GM13977 (cell line): Measurements from ENCODE around the gene SHISAL1.

ENCODE experiments used
- DNase-seq: peaks from one replicate; pipeline ENCODE4 v3.0.0; 2012; ENCODE audit warnings: low spot score
- in situ Hi-C: fragments of 300-500 bp; cut with MboI; formaldehyde crosslinking; loops from one replicate; pipeline ENCODE4 v1.12.0; 2022; ENCODE audit warnings: low sequenced_read_pairs, low pct_unique_long_range_greater_than_20kb, mixed read lengths, inconsistent platforms; ENCODE audit not compliant: unreplicated experiment
- TF ChIP-seq, protein P1 (sequence below): IDR thresholded peaks from 2 replicates; pipeline ENCODE4 v1.5.1; 2012; ENCODE audit warnings: mild to moderate bottlenecking, control low read depth; ENCODE audit not compliant: insufficient read depth; ENCODE audit errors: extremely low read depth, missing control alignments

Gene SHISAL1

DNA sequence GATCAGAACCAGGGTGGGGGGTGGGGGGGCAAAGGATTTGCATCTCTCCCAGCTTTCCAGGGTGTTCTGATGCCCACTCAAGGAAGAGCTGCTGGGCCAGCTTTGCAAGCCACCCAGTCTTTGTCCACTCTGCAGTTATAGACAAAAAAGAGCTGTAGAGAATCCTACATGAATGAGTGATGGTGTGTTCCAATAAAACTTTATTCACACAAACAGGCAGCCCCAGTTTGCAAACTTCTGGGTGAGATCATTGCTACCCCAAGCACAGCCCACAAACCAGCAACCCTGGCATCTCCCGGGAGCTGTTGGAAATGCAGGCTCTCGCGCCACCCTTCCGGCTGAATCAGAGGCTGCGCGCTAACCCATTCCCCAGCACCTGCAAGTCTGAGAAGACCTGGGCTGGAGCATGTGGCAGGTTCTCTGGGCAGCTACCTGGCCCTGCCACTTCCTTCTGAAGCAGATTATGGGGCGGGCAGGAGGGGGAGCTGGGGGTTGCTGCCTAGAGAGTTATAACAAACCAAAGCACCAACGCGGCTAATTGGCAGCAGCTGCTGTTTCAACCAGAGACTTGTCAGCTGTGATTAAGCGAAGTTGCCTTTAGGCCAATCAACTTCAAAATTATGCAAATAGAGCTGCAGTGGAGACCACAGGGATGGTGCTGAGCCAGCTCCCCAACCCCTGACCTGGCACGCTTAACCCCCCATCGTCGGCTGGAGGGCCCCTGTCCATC is 3.8 kb upstream of the SHISAL1 start:
- in situ Hi-C loops = no loop called here
- DNase-seq = no peak
- TF ChIP-seq, protein P1, sequence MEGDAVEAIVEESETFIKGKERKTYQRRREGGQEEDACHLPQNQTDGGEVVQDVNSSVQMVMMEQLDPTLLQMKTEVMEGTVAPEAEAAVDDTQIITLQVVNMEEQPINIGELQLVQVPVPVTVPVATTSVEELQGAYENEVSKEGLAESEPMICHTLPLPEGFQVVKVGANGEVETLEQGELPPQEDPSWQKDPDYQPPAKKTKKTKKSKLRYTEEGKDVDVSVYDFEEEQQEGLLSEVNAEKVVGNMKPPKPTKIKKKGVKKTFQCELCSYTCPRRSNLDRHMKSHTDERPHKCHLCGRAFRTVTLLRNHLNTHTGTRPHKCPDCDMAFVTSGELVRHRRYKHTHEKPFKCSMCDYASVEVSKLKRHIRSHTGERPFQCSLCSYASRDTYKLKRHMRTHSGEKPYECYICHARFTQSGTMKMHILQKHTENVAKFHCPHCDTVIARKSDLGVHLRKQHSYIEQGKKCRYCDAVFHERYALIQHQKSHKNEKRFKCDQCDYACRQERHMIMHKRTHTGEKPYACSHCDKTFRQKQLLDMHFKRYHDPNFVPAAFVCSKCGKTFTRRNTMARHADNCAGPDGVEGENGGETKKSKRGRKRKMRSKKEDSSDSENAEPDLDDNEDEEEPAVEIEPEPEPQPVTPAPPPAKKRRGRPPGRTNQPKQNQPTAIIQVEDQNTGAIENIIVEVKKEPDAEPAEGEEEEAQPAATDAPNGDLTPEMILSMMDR = no peak

DNA sequence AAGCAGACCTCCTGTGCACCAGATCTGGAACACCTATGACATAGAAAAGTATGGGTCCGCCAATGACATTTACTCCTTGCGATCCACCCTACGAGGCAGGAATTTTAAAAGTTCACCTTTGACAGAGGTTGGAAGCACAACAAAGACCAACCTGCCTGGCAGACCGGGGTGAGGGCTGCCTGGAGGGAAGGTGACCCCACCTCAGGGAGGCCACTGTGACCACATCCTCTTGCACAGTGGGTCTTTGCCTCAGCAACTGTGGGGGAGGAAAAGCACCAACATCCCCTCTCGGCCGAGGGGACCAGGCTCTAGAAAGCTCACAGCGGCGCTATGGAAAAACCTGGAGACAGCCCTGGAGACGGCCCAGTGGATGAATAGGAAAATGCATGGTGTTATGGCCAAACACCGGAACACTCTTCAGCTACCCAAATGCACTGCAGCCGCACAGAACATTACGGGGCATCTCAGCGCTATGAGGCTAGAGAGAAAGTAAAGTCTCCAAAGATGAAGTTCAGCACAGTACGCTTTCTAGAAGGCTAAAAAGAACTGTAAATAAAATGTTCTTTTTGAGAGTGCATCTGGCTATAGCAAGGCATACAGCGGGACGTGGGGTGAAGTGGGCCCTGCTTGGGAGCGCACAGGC is 1.8 kb upstream of the SHISAL1 start:
- in situ Hi-C loops = no loop called here
- TF ChIP-seq, protein P1 = no peak
- no peak for DNase-seq

DNA sequence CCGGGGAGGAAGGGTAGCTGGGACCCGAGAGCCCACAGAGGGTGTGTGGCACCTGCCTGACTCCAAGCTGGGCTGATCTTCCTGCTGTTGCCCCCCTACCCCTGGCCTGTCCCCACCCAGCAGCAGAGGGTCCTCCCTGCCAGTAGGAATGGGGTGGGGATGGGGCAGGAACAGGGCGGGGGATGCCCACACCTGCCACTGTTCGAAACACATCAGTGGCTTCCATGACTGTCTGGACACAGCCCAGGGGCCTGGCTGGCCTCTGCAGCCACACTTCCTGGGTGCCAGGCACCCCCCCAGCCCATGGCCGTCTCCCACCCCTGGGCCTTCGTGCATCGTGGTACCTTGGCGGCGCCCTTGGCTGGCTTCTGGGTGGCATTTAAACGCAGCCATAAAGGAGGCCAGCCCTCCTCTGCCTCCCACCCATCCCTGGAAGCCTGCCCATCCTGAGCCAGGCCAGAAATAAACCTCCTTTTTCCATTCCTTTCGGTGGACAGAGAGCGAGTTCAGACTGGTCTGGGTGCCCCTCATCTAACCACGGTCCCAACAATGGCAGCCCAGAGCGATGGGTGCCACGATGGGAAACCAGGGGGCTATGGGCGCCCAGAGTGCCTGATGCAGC is 745 bp upstream of the SHISAL1 start:
- in situ Hi-C loops = no loop called here
- TF ChIP-seq, protein P1 = no peak
- no peak for DNase-seq

DNA sequence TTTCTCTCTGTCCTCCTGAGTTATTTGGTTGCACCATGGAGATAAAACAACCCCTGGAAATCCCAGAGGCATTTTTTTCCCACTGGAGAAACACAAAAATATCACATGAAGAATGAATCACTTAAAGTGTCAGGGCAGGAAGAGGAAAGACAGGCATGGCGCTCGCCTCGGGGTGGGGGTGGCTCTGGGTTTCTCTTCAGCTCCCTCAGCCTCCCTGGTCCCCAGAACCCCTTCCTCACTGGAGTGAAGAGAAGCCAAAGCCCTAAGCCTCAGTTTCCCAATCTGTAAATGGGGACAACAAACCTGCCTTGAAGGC is 938 bp downstream of the SHISAL1 start:
- in situ Hi-C loops = no loop called here
- no peak for DNase-seq
- TF ChIP-seq, protein P1 = no peak

DNA sequence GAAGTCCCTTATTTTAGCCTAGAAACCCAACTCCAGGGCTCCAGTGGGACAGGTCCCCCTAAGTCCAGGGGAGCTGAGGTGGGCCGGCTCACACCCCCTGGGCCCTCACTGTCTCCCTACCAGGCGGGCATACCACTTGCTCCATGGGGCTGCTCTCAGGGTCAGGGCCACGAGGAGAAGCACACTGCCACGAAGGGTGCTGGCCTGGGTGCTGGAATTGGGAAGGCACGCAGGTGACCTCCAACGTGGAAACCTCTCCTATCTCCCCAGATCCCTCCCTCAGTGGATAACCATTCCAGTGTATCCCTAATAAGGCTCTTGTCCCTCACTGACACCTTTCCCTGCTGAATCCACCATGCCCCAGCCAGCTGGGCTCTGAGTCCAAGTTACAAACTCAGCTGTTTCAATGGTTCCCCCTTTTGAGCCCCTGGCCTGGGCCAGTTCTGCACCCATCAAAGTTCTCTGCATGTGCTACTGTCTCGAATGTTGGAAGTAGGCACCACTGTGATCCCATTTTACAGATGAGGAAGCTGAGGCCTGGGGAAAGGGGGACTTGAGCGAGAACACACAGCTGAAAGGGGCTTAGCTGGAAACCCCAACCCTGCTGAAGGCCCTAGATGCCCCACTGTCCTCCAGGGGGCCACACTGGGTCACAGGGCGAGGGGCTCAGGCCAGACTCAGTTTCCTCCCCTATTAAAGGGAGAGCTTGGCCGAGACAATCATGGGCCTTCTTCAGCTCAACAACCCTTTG is 1.5 kb downstream of the SHISAL1 start:
- in situ Hi-C loops = no loop called here
- TF ChIP-seq, protein P1 = peak; percentile 34
- no peak for DNase-seq

DNA sequence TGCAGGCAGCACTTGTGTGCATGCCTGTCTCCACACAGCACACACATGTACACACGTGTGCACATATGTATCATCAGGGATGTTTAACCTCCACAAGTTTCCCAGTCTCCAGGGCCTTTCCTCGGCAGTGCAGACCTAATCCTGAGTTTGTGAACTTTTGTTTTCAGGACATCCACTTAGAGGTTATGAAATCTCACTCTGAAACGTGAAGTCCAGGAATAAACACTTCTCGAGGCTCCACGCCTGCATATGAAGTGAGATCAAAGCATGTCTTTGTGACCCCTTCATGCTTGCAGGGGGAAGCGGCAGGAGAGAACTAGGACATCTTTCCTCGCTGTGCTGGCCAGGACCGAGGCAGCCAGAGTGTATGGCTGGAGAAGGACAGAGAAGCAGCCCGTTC is 3.1 kb downstream of the SHISAL1 start:
- no peak for DNase-seq
- in situ Hi-C loops = no loop called here
- TF ChIP-seq, protein P1 = no peak
